Mesenchymal stem cell (in vitro differentiated cells and primary cell): ENCODE measurements around the gene CDH18.

Source experiments
- DNase-seq: peaks from one replicate; pipeline ENCODE4 v3.0.0-alpha.2; 2013
- H2AFZ ChIP-seq: one replicate; pipeline ENCODE4 v1.6.1; 2013; ENCODE audit warnings: low read depth, mild to moderate bottlenecking, control low read depth, inconsistent platforms, low read length, moderate library complexity
- H2AK5ac ChIP-seq: 2 replicates; pipeline ENCODE4 v1.6.1; 2013; ENCODE audit warnings: low read length, moderate library complexity, mild to moderate bottlenecking, inconsistent platforms; ENCODE audit not compliant: severe bottlenecking
- H2BK120ac ChIP-seq: one replicate; pipeline ENCODE4 v1.6.1; 2013; ENCODE audit warnings: low read depth, mild to moderate bottlenecking, inconsistent platforms, low read length, moderate library complexity
- H2BK12ac ChIP-seq, 2 experiments: one replicate each; pipeline ENCODE4 v1.6.1; 2013; ENCODE audit warnings: inconsistent platforms in 2 of 2, low read length in 2 of 2, mild to moderate bottlenecking in 2 of 2, moderate library complexity in 2 of 2, control low read depth in 1 of 2
- H2BK15ac ChIP-seq: one replicate; pipeline ENCODE4 v1.6.1; 2013; ENCODE audit warnings: mild to moderate bottlenecking, low read depth, inconsistent platforms; ENCODE audit not compliant: poor library complexity, severe bottlenecking
- H2BK5ac ChIP-seq: 2 replicates; pipeline ENCODE4 v1.6.1; 2013; ENCODE audit warnings: low read depth, mild to moderate bottlenecking, low read length, control low read depth, inconsistent platforms; ENCODE audit not compliant: poor library complexity, severe bottlenecking
- H3K14ac ChIP-seq, 2 experiments: one replicate each; pipeline ENCODE4 v1.6.1; 2013; ENCODE audit warnings: inconsistent platforms in 2 of 2, low read length in 2 of 2, control low read depth in 1 of 2, mild to moderate bottlenecking in 1 of 2, moderate library complexity in 1 of 2
- H3K18ac ChIP-seq, 2 experiments: one replicate each; pipeline ENCODE4 v1.6.1; 2013; ENCODE audit warnings: inconsistent platforms in 2 of 2, low read length in 2 of 2, control low read depth in 1 of 2, low read depth in 1 of 2, mild to moderate bottlenecking in 1 of 2
- H3K23ac ChIP-seq, 2 experiments: one replicate each; pipeline ENCODE4 v1.6.1; 2013; ENCODE audit warnings: inconsistent platforms in 2 of 2, low read length in 2 of 2, mild to moderate bottlenecking in 2 of 2, moderate library complexity in 2 of 2, control low read depth in 1 of 2
- H3K27ac ChIP-seq: 2 replicates; pipeline ENCODE4 v1.5.1; 2013; ENCODE audit warnings: mild to moderate bottlenecking, moderate library complexity, low read length, control low read depth, inconsistent platforms; ENCODE audit not compliant: poor library complexity, severe bottlenecking
- H3K27me3 ChIP-seq, 2 experiments: 2 replicates each; pipeline versions ENCODE4 v1.6.1 to v1.7.0; 2013; ENCODE audit warnings: low read length in 2 of 2, mild to moderate bottlenecking in 2 of 2, moderate library complexity in 2 of 2, control low read depth in 1 of 2, inconsistent platforms in 1 of 2; ENCODE audit not compliant: control insufficient read depth in 1 of 2, insufficient read depth in 1 of 2
- H3K36me3 ChIP-seq, 2 experiments: 2 replicates each; pipeline versions ENCODE4 v1.6.1 to v1.7.0; 2013; ENCODE audit warnings: low read length in 2 of 2, control low read depth in 1 of 2, inconsistent platforms in 1 of 2, low read depth in 1 of 2, mild to moderate bottlenecking in 1 of 2; ENCODE audit not compliant: insufficient read depth in 2 of 2, control insufficient read depth in 1 of 2
- H3K4ac ChIP-seq, 2 experiments: one replicate each; pipeline ENCODE4 v1.6.1; 2013; ENCODE audit warnings: inconsistent platforms in 2 of 2, low read length in 2 of 2, mild to moderate bottlenecking in 2 of 2, moderate library complexity in 2 of 2, control low read depth in 1 of 2, low read depth in 1 of 2
- H3K4me1 ChIP-seq: 2 replicates; pipeline ENCODE4 v1.6.1; 2013; ENCODE audit warnings: low read depth, low read length, control low read depth; ENCODE audit not compliant: control insufficient read depth, insufficient read depth
- H3K4me2 ChIP-seq: 2 replicates; pipeline ENCODE4 v1.6.1; 2013; ENCODE audit warnings: low read length, mild to moderate bottlenecking, inconsistent platforms; ENCODE audit not compliant: poor library complexity, severe bottlenecking
- H3K4me3 ChIP-seq, 2 experiments: 2 replicates each; pipeline versions ENCODE4 v1.5.1 to v1.7.0; 2013; ENCODE audit warnings: low read length in 2 of 2, mild to moderate bottlenecking in 2 of 2, control low read depth in 1 of 2, low read depth in 1 of 2; ENCODE audit not compliant: insufficient read depth in 1 of 2
- H3K79me1 ChIP-seq: replicated peaks from 2 replicates; pipeline ENCODE4 v1.6.1; 2013; ENCODE audit warnings: mild to moderate bottlenecking, control low read depth, low read length, inconsistent platforms; ENCODE audit not compliant: poor library complexity, severe bottlenecking
- H3K9ac ChIP-seq: 2 replicates; pipeline ENCODE4 v1.7.0; 2013; ENCODE audit warnings: mild to moderate bottlenecking, low read length, moderate library complexity
- H3K9me3 ChIP-seq: 2 replicates; pipeline ENCODE4 v1.7.0; 2013; ENCODE audit warnings: mild to moderate bottlenecking, low read length; ENCODE audit not compliant: control insufficient read depth
- H4K8ac ChIP-seq: one replicate; pipeline ENCODE4 v1.6.1; 2013; ENCODE audit warnings: inconsistent platforms, mild to moderate bottlenecking, low read length, moderate library complexity
- H4K91ac ChIP-seq: one replicate; pipeline ENCODE4 v1.6.1; 2013; ENCODE audit warnings: mild to moderate bottlenecking, low read length, inconsistent platforms
- WGBS: methylation state at CpG from one replicate; pipeline ENCODE4 v1.1.7; 2013; ENCODE audit warnings: mixed read lengths; 5-methylcytosine and 5-hydroxymethylcytosine counted together

CDH18 gene

DNA sequence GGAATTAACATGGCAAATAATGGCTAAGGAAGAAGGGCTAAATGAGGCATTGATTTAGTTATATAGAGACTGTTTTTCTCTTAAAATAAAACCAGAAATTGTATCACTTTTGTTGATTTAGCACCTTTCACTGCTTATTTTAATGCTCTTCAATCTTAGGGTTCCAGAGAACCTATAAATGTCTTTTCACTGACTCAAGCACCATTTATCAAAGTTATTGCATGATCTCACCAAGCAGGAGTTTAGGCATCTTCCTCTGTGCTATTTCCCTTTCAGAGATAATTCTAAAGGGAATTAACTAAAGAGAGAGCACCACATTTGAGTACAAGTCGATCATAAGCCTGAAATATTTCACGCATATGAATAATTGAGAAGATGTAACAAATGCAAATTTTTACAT is 357.1 kb downstream of the CDH18 start:
- Histone ChIP-seq H2AK5ac (no peak overlapping the region), H4K8ac (no peak overlapping the region), H3K9ac (no peak overlapping the region), H3K4me3 (no peak overlapping the region), H3K27me3 (no peaks in the 10 kb centered on the region), H3K4ac (no peak overlapping the region), H2AFZ (no peak overlapping the region), H3K9me3 (no peaks in the 10 kb centered on the region), H3K36me3 (no peaks in the 10 kb centered on the region), H3K18ac (no peak overlapping the region), H3K23ac (no peak overlapping the region), H2BK12ac (no peak overlapping the region), H3K27ac (no peak overlapping the region), H4K91ac (no peak overlapping the region), H3K4me2 (no peak overlapping the region), H3K4me1 (no peaks in the 10 kb centered on the region), H2BK120ac (no peak overlapping the region), H2BK15ac (no peak overlapping the region), H3K79me1 (no peaks in the 10 kb centered on the region), H2BK5ac (no peak overlapping the region), H3K14ac (no peak overlapping the region)
- no CpG with 5 or more reads among the region's 2 CpGs for WGBS
- no peak for DNase-seq

DNA sequence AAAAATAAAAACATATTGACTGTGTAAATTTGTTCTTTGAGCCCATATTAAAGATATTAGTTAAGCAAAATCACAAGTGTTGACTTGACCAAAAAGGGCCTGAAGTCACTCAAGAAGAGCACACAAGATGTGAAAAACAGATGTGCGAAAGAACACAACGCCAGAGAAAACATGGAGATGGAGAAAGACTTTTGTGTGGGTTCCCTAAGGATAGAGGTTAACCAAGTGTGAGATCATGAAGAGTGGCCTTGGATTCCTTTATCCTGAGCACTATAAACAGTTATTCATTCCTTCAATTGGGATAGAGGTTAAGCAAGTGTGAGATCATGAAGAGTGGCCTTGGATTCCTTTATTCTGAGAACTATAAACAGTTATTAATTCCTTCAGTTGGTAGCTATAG is 361.8 kb downstream of the CDH18 start:
- H3K23ac ChIP-seq, result no peak overlapping the region
- H2AFZ ChIP-seq, result no peak overlapping the region
- H2AK5ac ChIP-seq, result no peak overlapping the region
- no peak overlapping the region for H2BK120ac ChIP-seq
- H3K4me1 ChIP-seq, result no peaks in the 10 kb centered on the region
- H3K27ac ChIP-seq, result no peak overlapping the region
- H3K9me3 ChIP-seq, result no peaks in the 10 kb centered on the region
- no peak overlapping the region for H3K4ac ChIP-seq
- DNase-seq, result no peak
- H3K4me2 ChIP-seq, result no peak overlapping the region
- no peak overlapping the region for H3K4me3 ChIP-seq
- 92% methylated on average over 2 of the region's 2 CpGs for WGBS
- no peaks in the 10 kb centered on the region for H3K27me3 ChIP-seq
- H2BK5ac ChIP-seq, result no peak overlapping the region
- no peaks in the 10 kb centered on the region for H3K36me3 ChIP-seq
- H3K9ac ChIP-seq, result no peak overlapping the region
- no peak overlapping the region for H3K14ac ChIP-seq
- H2BK15ac ChIP-seq, result no peak overlapping the region
- H3K79me1 ChIP-seq, result no peaks in the 10 kb centered on the region
- no peak overlapping the region for H4K91ac ChIP-seq
- H2BK12ac ChIP-seq, result no peak overlapping the region
- no peak overlapping the region for H4K8ac ChIP-seq
- H3K18ac ChIP-seq, result no peak overlapping the region

DNA sequence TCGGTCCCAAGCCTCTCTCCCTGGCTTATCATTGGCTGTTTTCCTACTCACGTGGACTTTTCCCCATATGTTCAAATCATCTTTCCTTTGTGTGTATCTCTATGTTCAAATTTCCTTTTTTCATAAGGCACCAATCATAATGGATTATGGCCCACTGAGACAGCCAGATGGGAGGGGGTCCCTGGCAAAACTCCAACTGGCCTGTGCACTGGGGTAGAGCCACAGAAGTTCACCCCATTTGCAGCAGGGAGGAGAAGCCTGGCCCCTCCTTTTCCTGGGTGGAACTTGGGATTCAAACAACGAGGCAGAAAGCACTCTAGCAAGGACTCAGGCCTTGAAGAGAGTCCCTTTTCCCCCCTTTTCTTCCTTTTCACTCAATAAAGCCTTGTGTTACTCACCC is 362.4 kb downstream of the CDH18 start:
- Histone ChIP-seq H2BK15ac (no peak overlapping the region), H3K4me1 (no peaks in the 10 kb centered on the region), H3K27me3 (no peaks in the 10 kb centered on the region), H3K9ac (no peak overlapping the region), H3K14ac (no peak overlapping the region), H2AFZ (no peak overlapping the region), H3K23ac (no peak overlapping the region), H2BK12ac (no peak overlapping the region), H3K4me3 (no peak overlapping the region), H3K4ac (no peak overlapping the region), H4K8ac (no peak overlapping the region), H2BK5ac (no peak overlapping the region), H2AK5ac (no peak overlapping the region), H2BK120ac (no peak overlapping the region), H3K18ac (no peak overlapping the region), H3K4me2 (no peak overlapping the region), H3K27ac (no peak overlapping the region), H3K9me3 (no peaks in the 10 kb centered on the region), H3K36me3 (no peaks in the 10 kb centered on the region), H3K79me1 (no peaks in the 10 kb centered on the region), H4K91ac (no peak overlapping the region)
- no peak for DNase-seq
- WGBS, result 66% methylated on average over 3 of the region's 3 CpGs

- DNase-seq, result no peak
- 94% methylated on average over 2 of the region's 2 CpGs for WGBS
Observed at GRCh38 chr5:19619571-19619970, 368.4 kb downstream of the CDH18 start.

More at GRCh38 chr5:19619571-19619970, 368.4 kb downstream of the CDH18 start:
- no peak overlapping the region for H4K91ac ChIP-seq
- no peaks in the 10 kb centered on the region for H3K4me1 ChIP-seq
- no peak overlapping the region for H2BK120ac ChIP-seq
- no peak overlapping the region for H2AFZ ChIP-seq
- H2AK5ac ChIP-seq, result no peak overlapping the region
- H2BK12ac ChIP-seq, result no peak overlapping the region
- H3K79me1 ChIP-seq, result no peaks in the 10 kb centered on the region
- no peak overlapping the region for H3K4ac ChIP-seq
- no peak overlapping the region for H3K4me3 ChIP-seq
- H3K27me3 ChIP-seq, result no peaks in the 10 kb centered on the region
- no peaks in the 10 kb centered on the region for H3K36me3 ChIP-seq
- H4K8ac ChIP-seq, result no peak overlapping the region
- H3K27ac ChIP-seq, result no peak overlapping the region
- H3K9me3 ChIP-seq, result no peaks in the 10 kb centered on the region
- H2BK15ac ChIP-seq, result no peak overlapping the region
- no peak overlapping the region for H3K4me2 ChIP-seq
- H3K14ac ChIP-seq, result no peak overlapping the region
- H3K18ac ChIP-seq, result no peak overlapping the region
- H2BK5ac ChIP-seq, result no peak overlapping the region
- no peak overlapping the region for H3K23ac ChIP-seq
- H3K9ac ChIP-seq, result no peak overlapping the region
